LNCAP (cell line): ENCODE results near the gene KAT6B.

ENCODE experiments used
- CTCF ChIP-seq: fragments of 450-650 bp; IDR thresholded peaks from 2 replicates; pipeline ENCODE4 v1.5.1; 2017; ENCODE audit warnings: mild to moderate bottlenecking

Gene KAT6B

GRCh38 chr10:74797550-74797949 is 28.9 kb upstream of the KAT6B start:
- TF ChIP-seq CTCF = no peak

- TF ChIP-seq CTCF = no peak
Observed at GRCh38 chr10:74799721-74800221, 26.6 kb upstream of the KAT6B start.

- no peak for TF ChIP-seq CTCF
Observed at GRCh38 chr10:74801447-74801846, 25.0 kb upstream of the KAT6B start.

GRCh38 chr10:74808501-74808900 is 17.9 kb upstream of the KAT6B start:
- TF ChIP-seq CTCF = no peak

GRCh38 chr10:74810087-74810486 is 16.3 kb upstream of the KAT6B start:
- no peak for TF ChIP-seq CTCF

GRCh38 chr10:74813381-74814259 is 12.8 kb upstream of the KAT6B start:
- no peak for TF ChIP-seq CTCF

- no peak for TF ChIP-seq CTCF
Observed at GRCh38 chr10:74814797-74815196, 11.6 kb upstream of the KAT6B start.
